GM19240 (cell line): ENCODE measurements around the gene CSMD2.

Experiments
- DNase-seq: peaks from one replicate; pipeline ENCODE4 v3.0.0; 2011; ENCODE audit warnings: low spot score; ENCODE audit not compliant: insufficient read length

Gene CSMD2

GRCh38 chr1:34007760-34008159 is 157.3 kb downstream of the CSMD2 start:
- no peak for DNase-seq

- DNase-seq: no peak
These were observed 159.7 kb downstream of the CSMD2 start for GRCh38 chr1:34005309-34005708.

- DNase-seq: no peak
These were observed 162.2 kb downstream of the CSMD2 start for GRCh38 chr1:34002810-34003209.

- DNase-seq: no peak
These were observed 167.6 kb downstream of the CSMD2 start for GRCh38 chr1:33997127-33998036.

GRCh38 chr1:33996281-33996680 is 168.7 kb downstream of the CSMD2 start:
- no peak for DNase-seq

- DNase-seq: no peak
These were observed 171.7 kb downstream of the CSMD2 start for GRCh38 chr1:33993301-33993700.

- no peak for DNase-seq
These were observed 174.7 kb downstream of the CSMD2 start for GRCh38 chr1:33990281-33990680.

- no peak for DNase-seq
These were observed 176.9 kb downstream of the CSMD2 start for GRCh38 chr1:33988161-33988560.

GRCh38 chr1:33986390-33987095 is 178.5 kb downstream of the CSMD2 start:
- DNase-seq: no peak

- no peak for DNase-seq
These were observed 179.4 kb downstream of the CSMD2 start for GRCh38 chr1:33985656-33986055.

GRCh38 chr1:33984906-33985565 is 180.0 kb downstream of the CSMD2 start:
- no peak for DNase-seq

- no peak for DNase-seq
These were observed 182.6 kb downstream of the CSMD2 start for GRCh38 chr1:33982419-33982818.

GRCh38 chr1:33979341-33979740 is 185.7 kb downstream of the CSMD2 start:
- DNase-seq: no peak

- DNase-seq: no peak
These were observed 189.1 kb downstream of the CSMD2 start for GRCh38 chr1:33975961-33976360.

- no peak for DNase-seq
These were observed 191.1 kb downstream of the CSMD2 start for GRCh38 chr1:33973799-33974545.

GRCh38 chr1:33972676-33973395 is 192.2 kb downstream of the CSMD2 start:
- DNase-seq: no peak

- no peak for DNase-seq
These were observed 193.1 kb downstream of the CSMD2 start for GRCh38 chr1:33971913-33972312.

GRCh38 chr1:33971018-33971710 is 193.9 kb downstream of the CSMD2 start:
- no peak for DNase-seq

- no peak for DNase-seq
These were observed 194.7 kb downstream of the CSMD2 start for GRCh38 chr1:33970148-33970825.
